A549 (cell line): ENCODE data around the gene AUTS2. TPM values are rescaled to one million over a fixed set of nuclear protein-coding genes. Genes with fewer than 3 reads are reported as not detected.

Source experiments
- ATAC-seq, 2 experiments: fragments of 200-7000 bp in 1 of 2; fragments of >200 bp in 1 of 2; cut with Nextera tagmentation in 1 of 2; cut with Tn5 transposase in 1 of 2; 3 replicates each; pipeline versions ENCODE4 v1.8.0 to v1.9.1; 2018 to 2020; ENCODE audit warnings: mild to moderate bottlenecking in 1 of 2, moderate library complexity in 1 of 2
- CTCF ChIA-PET: fragments of 300-600 bp; sonication (Branson Sonifier 250); formaldehyde crosslinking; extraction: SDS; loops from one replicate; lab custom pipeline; 2021; ENCODE audit warnings: antibody characterized with exemption, inconsistent platforms; lab: Yijun Ruan, JAX
- POLR2A ChIA-PET: fragments of 350-600 bp; formaldehyde crosslinking; extraction: SDS; loops from one replicate; lab custom pipeline; 2021; ENCODE audit warnings: antibody characterized with exemption, inconsistent platforms; lab: Yijun Ruan, JAX
- DNase-seq, 2 experiments: peaks; one replicate each; pipeline versions ENCODE4 v3.0.0 to v3.0.0-alpha.2; 2011 to 2016; ENCODE audit warnings: low read depth in 1 of 2, low spot score in 1 of 2
- FAIRE-seq: peaks from 2 replicates; lab custom pipeline; 2011; peaks lifted over from hg19 to GRCh38; lab: Jason Lieb, UNC
- H3K27ac ChIP-seq, 2 experiments: fragments of >200 bp; sonication (Bioruptor Twin); formaldehyde crosslinking; 3 replicates each; pipeline ENCODE4 v1.5.1; 2016 to 2017
- H3K4me1 ChIP-seq: fragments of >200 bp; sonication (Bioruptor Twin); formaldehyde crosslinking; 3 replicates; pipeline ENCODE4 v1.6.1; 2016
- H3K4me2 ChIP-seq: fragments of >200 bp; sonication (Bioruptor Twin); formaldehyde crosslinking; 3 replicates; pipeline ENCODE4 v1.6.1; 2016
- H3K4me3 ChIP-seq: fragments of >200 bp; sonication (Bioruptor Twin); formaldehyde crosslinking; 3 replicates; pipeline ENCODE4 v1.5.1; 2016
- H3K9me3 ChIP-seq: fragments of >200 bp; sonication (Bioruptor Twin); formaldehyde crosslinking; 3 replicates; pipeline ENCODE4 v1.6.1; 2016
- CEBPB ChIP-seq, 2 experiments: fragments of >200 bp in 1 of 2; sonication (Bioruptor Twin) in 1 of 2; formaldehyde crosslinking in 1 of 2; IDR thresholded peaks; 2 replicates each; pipeline ENCODE4 v1.6.1; 2012 to 2016
- CHD4 ChIP-seq: fragments of 200-600 bp; sonication (generic); IDR thresholded peaks from 2 replicates; pipeline ENCODE4 v1.6.1; 2016; ENCODE audit warnings: antibody characterized with exemption, mild to moderate bottlenecking, borderline replicate concordance
- EHF ChIP-seq: fragments of 250-450 bp; sonication (Bioruptor Pico); IDR thresholded peaks from 2 replicates; pipeline ENCODE4 v1.5.0; 2020; ENCODE audit warnings: mild to moderate bottlenecking
- ESRRA ChIP-seq: fragments of 150-350 bp; IDR thresholded peaks from 2 replicates; pipeline ENCODE4 v1.6.1; 2014; ENCODE audit warnings: mild to moderate bottlenecking, low read length, borderline replicate concordance
- FOSL2 ChIP-seq, 2 experiments: fragments of 450-650 bp in 1 of 2; fragments of >200 bp in 1 of 2; sonication (Bioruptor Twin) in 1 of 2; formaldehyde crosslinking; IDR thresholded peaks; 2 replicates each; pipeline versions ENCODE4 v1.5.0 to v1.6.1; 2016 to 2020; ENCODE audit warnings: mild to moderate bottlenecking in 1 of 2, moderate library complexity in 1 of 2
- HOXA7 ChIP-seq: fragments of 250-450 bp; sonication (Bioruptor Pico); IDR thresholded peaks from 2 replicates; pipeline ENCODE4 v1.5.0; 2020; ENCODE audit warnings: mild to moderate bottlenecking, moderate library complexity
- KDM1A ChIP-seq: fragments of 200-600 bp; sonication (generic); IDR thresholded peaks from 2 replicates; pipeline ENCODE4 v1.6.1; 2016; ENCODE audit warnings: low read depth, mild to moderate bottlenecking
- KDM5A ChIP-seq: fragments of 200-600 bp; sonication (generic); IDR thresholded peaks from 2 replicates; pipeline ENCODE4 v1.6.1; 2016; ENCODE audit warnings: antibody characterized with exemption, mild to moderate bottlenecking
- MAFK ChIP-seq: fragments of 450-650 bp; IDR thresholded peaks from 2 replicates; pipeline ENCODE4 v1.6.1; 2014; ENCODE audit not compliant: partially characterized antibody
- NFE2L2 ChIP-seq: fragments of 150-350 bp; conservative IDR thresholded peaks from 2 replicates; pipeline ENCODE4 v1.6.1; 2014; ENCODE audit warnings: low read length
- PHF8 ChIP-seq: fragments of 200-600 bp; sonication (generic); IDR thresholded peaks from 2 replicates; pipeline ENCODE4 v1.6.1; 2016; ENCODE audit warnings: low read depth, mild to moderate bottlenecking, antibody characterized with exemption, moderate library complexity, borderline replicate concordance
- POLR2AphosphoS2 ChIP-seq: conservative IDR thresholded peaks from 2 replicates; pipeline ENCODE4 v1.6.1; 2012; ENCODE audit warnings: low read length, improper control_type of control experiment, inconsistent platforms
- SMC3 ChIP-seq: fragments of >200 bp; sonication (Bioruptor Twin); formaldehyde crosslinking; IDR thresholded peaks from 3 replicates; pipeline ENCODE4 v1.6.1; 2018; ENCODE audit warnings: inconsistent platforms
- TP53 ChIP-seq: fragments of 250-450 bp; sonication (Bioruptor Pico); IDR thresholded peaks from 2 replicates; pipeline ENCODE4 v1.5.0; 2021; ENCODE audit warnings: mild to moderate bottlenecking, moderate library complexity
- WGBS: methylation state at CpG from one replicate; pipeline ENCODE4 v1.1.6; 2017; ENCODE audit errors: missing lambda C conversion rate; 5-methylcytosine and 5-hydroxymethylcytosine counted together
- polyA plus RNA-seq, 4 experiments: library from polyadenylated mRNA; depleted of rRNA in 3 of 4; stranded (reverse); fragments of >200 nt; fragmentation: RNase III in 1 of 4; extraction: RNeasy Plus Mini Kit Qiagen cat#74134 plus additional on column Dnase treatment in 1 of 4; gene quantifications; 2 replicates in 3 of 4; 3 replicates in 1 of 4; pipeline ENCODE4 v1.2.3, GENCODE V29; 2011 to 2017
- TF ChIP-seq, protein P1 (sequence below): fragments of >200 bp; sonication (Bioruptor Twin); formaldehyde crosslinking; IDR thresholded peaks from 3 replicates; pipeline ENCODE4 v1.5.1; 2016
- TF ChIP-seq, protein P2 (sequence below): fragments of >200 bp; sonication (Bioruptor Twin); formaldehyde crosslinking; IDR thresholded peaks from 2 replicates; pipeline ENCODE4 v1.6.1; 2016
- TF ChIP-seq, protein P3 (sequence below): fragments of 250-450 bp; sonication (Bioruptor Pico); IDR thresholded peaks from 2 replicates; pipeline ENCODE4 v1.5.0; 2021; ENCODE audit warnings: mild to moderate bottlenecking, moderate library complexity, borderline replicate concordance
- TF ChIP-seq, protein P4 (sequence below): fragments of 200-600 bp; sonication (generic); IDR thresholded peaks from 2 replicates; pipeline ENCODE4 v1.6.1; 2016; ENCODE audit warnings: antibody characterized with exemption, mild to moderate bottlenecking, moderate library complexity
- TF ChIP-seq, protein P5 (sequence below): fragments of 450-650 bp; IDR thresholded peaks from 2 replicates; pipeline ENCODE4 v1.6.1; 2014; ENCODE audit warnings: antibody characterized with exemption

AUTS2 gene
- polyA plus RNA-seq, 2 of the 4 experiments (the other 2 are of a cell fraction) = 1.6 to 3.6 TPM

DNA sequence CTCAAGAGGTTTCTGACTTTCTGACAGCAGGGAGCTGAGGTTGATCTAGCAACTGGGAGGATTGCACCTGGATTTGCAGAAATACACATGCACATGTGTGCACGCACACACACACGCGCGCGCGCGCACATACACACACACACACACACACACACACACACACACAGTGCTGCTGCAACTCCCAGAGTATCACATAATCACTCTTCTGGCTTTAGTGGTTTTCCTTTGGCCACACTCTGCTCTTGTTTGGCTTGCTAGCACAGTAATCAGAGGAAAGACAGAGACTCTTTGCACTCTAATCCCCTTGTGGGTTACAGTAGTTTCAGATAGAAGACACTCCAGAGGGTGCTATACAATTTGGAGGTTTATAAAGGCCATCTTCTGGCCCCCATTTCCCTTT lies 705.0 kb downstream of the AUTS2 start:
- ATAC-seq = no peak

DNA sequence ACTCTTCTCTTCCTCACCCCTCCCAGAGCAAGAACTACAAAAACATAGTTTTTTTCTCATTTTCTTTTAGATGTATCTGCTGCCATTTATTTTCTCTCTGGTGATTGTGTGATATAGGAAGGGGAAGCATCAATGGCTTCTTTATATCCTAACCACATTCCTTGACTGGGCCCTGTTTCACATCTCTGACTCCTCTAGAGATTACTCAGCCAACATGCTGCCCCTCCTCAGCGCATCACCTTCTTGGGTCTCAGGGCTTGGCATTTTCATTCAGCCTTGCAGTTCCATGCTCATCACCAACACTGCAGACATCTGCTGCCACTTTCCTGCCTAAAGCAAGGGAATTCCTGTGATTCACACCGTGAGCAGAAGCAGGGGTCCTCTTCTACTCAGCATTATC lies 705.5 kb downstream of the AUTS2 start:
- Histone ChIP-seq H3K4me2 (no peak overlapping the region), H3K27ac (no peak overlapping the region), H3K4me1 (peaks cover 2% of the 10 kb centered on the region; the same call in 1 of the 3 replicates), H3K9me3 (no peaks in the 10 kb centered on the region)
- no peak for ATAC-seq
- ChIA-PET CTCF (no interaction called here), POLR2A (no interaction called here)
- WGBS = 54% methylated on average over 2 of the region's 2 CpGs
- DNase-seq = no peak
- no peak for FAIRE-seq
- TF ChIP-seq, protein P1, sequence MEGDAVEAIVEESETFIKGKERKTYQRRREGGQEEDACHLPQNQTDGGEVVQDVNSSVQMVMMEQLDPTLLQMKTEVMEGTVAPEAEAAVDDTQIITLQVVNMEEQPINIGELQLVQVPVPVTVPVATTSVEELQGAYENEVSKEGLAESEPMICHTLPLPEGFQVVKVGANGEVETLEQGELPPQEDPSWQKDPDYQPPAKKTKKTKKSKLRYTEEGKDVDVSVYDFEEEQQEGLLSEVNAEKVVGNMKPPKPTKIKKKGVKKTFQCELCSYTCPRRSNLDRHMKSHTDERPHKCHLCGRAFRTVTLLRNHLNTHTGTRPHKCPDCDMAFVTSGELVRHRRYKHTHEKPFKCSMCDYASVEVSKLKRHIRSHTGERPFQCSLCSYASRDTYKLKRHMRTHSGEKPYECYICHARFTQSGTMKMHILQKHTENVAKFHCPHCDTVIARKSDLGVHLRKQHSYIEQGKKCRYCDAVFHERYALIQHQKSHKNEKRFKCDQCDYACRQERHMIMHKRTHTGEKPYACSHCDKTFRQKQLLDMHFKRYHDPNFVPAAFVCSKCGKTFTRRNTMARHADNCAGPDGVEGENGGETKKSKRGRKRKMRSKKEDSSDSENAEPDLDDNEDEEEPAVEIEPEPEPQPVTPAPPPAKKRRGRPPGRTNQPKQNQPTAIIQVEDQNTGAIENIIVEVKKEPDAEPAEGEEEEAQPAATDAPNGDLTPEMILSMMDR = no peak
- TF ChIP-seq KDM5A (no peak), POLR2AphosphoS2 (no peak), MAFK (no peak), PHF8 (no peak), SMC3 (no peak), CEBPB (IDR thresholded peaks at IDR 0.05) (no peak), CHD4 (no peak), KDM1A (no peak), FOSL2 (IDR thresholded peaks at IDR 0.05) (no peak), FOSL2 (CRISPR knock-in tag; IDR thresholded peaks at IDR 0.05) (no peak), EHF (CRISPR knock-in tag) (no peak), TP53 (no peak)
- TF ChIP-seq, protein P2, sequence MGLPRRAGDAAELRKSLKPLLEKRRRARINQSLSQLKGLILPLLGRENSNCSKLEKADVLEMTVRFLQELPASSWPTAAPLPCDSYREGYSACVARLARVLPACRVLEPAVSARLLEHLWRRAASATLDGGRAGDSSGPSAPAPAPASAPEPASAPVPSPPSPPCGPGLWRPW = no peak
- TF ChIP-seq, protein P3, sequence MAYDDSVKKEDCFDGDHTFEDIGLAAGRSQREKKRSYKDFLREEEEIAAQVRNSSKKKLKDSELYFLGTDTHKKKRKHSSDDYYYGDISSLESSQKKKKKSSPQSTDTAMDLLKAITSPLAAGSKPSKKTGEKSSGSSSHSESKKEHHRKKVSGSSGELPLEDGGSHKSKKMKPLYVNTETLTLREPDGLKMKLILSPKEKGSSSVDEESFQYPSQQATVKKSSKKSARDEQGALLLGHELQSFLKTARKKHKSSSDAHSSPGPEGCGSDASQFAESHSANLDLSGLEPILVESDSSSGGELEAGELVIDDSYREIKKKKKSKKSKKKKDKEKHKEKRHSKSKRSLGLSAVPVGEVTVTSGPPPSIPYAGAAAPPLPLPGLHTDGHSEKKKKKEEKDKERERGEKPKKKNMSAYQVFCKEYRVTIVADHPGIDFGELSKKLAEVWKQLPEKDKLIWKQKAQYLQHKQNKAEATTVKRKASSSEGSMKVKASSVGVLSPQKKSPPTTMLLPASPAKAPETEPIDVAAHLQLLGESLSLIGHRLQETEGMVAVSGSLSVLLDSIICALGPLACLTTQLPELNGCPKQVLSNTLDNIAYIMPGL (CRISPR knock-in tag) = no peak
- TF ChIP-seq, protein P4, sequence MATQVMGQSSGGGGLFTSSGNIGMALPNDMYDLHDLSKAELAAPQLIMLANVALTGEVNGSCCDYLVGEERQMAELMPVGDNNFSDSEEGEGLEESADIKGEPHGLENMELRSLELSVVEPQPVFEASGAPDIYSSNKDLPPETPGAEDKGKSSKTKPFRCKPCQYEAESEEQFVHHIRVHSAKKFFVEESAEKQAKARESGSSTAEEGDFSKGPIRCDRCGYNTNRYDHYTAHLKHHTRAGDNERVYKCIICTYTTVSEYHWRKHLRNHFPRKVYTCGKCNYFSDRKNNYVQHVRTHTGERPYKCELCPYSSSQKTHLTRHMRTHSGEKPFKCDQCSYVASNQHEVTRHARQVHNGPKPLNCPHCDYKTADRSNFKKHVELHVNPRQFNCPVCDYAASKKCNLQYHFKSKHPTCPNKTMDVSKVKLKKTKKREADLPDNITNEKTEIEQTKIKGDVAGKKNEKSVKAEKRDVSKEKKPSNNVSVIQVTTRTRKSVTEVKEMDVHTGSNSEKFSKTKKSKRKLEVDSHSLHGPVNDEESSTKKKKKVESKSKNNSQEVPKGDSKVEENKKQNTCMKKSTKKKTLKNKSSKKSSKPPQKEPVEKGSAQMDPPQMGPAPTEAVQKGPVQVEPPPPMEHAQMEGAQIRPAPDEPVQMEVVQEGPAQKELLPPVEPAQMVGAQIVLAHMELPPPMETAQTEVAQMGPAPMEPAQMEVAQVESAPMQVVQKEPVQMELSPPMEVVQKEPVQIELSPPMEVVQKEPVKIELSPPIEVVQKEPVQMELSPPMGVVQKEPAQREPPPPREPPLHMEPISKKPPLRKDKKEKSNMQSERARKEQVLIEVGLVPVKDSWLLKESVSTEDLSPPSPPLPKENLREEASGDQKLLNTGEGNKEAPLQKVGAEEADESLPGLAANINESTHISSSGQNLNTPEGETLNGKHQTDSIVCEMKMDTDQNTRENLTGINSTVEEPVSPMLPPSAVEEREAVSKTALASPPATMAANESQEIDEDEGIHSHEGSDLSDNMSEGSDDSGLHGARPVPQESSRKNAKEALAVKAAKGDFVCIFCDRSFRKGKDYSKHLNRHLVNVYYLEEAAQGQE = no peak
- TF ChIP-seq, all 56 proteins: peak for 0
- no peak overlapping the region for H3K4me3 ChIP-seq

More for the DNA sequence above, 705.0 kb downstream of the AUTS2 start:
- H3K4me3 ChIP-seq = no peak overlapping the region
- TF ChIP-seq, protein P5, sequence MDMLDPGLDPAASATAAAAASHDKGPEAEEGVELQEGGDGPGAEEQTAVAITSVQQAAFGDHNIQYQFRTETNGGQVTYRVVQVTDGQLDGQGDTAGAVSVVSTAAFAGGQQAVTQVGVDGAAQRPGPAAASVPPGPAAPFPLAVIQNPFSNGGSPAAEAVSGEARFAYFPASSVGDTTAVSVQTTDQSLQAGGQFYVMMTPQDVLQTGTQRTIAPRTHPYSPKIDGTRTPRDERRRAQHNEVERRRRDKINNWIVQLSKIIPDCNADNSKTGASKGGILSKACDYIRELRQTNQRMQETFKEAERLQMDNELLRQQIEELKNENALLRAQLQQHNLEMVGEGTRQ = no peak
- TF ChIP-seq, protein P3 (CRISPR knock-in tag) = no peak
- TF ChIP-seq NFE2L2 = no peak
- TF ChIP-seq HOXA7 (CRISPR knock-in tag) = no peak
- TF ChIP-seq PHF8 = no peak
- no peak for TF ChIP-seq ESRRA
- TF ChIP-seq KDM1A = no peak
- no peak for TF ChIP-seq KDM5A
- TF ChIP-seq, all 56 proteins: peak for 0
- no peak for FAIRE-seq
- WGBS = 89% methylated on average over 7 of the region's 7 CpGs
- Histone ChIP-seq H3K4me2 (no peak overlapping the region), H3K4me1 (peaks cover 3% of the 10 kb centered on the region; the same call in 1 of the 3 replicates), H3K27ac (no peak overlapping the region), H3K9me3 (no peaks in the 10 kb centered on the region)
- no peak for DNase-seq
- POLR2A ChIA-PET = no interaction called here
- CTCF ChIA-PET = no interaction called here
